Activated T-cell treated with anti-CD3 and anti-CD28 coated beads, Interleukin-2, amount 50 U/mL, for 1 hour (primary cell): Measurements from ENCODE around the gene MICAL3.
"Not testable (repeated sequence)": the region's sequence is repeated elsewhere in the genome, so short reads cannot be mapped to it uniquely, and the experiment has no call there.

Experiments
- DNase-seq: peaks from one replicate; pipeline ENCODE4 v3.0.0-alpha.2; 2020

MICAL3 gene

DNA sequence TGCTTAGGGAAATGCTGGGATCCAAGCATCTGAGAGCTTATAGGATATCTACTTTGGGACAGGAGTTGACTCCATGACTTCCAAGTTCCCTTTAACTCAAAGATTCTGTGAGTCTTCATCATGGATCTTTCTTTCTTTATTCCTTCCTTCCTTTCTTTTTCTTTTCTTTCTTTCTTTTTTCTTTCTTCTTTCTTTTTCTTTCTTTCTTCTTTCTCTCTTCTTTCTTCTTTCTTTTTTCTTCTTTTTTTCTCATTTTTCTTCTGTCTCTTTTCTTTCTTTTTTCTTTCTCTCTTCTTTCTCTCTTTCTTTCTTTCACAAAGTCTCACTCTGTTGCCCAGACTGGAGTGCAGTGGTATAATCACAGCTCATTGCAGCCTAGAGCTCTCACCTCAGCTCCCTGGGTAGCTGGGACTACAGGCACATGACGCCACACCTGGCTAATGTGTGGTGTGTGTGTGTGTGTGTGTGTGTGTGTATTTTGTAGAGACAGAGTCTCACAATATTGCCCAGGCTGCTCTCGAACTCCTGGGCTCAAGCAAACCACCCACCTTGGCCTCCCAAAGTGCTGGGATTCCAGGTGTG lies 5.4 kb upstream of the MICAL3 start:
- DNase-seq = no peak

- no peak for DNase-seq
Measured at GRCh38 chr22:18028817-18029527, 4.6 kb upstream of the MICAL3 start.

GRCh38 chr22:18025898-18026297 lies 1.5 kb upstream of the MICAL3 start:
- DNase-seq = not testable (repeated sequence)

DNA sequence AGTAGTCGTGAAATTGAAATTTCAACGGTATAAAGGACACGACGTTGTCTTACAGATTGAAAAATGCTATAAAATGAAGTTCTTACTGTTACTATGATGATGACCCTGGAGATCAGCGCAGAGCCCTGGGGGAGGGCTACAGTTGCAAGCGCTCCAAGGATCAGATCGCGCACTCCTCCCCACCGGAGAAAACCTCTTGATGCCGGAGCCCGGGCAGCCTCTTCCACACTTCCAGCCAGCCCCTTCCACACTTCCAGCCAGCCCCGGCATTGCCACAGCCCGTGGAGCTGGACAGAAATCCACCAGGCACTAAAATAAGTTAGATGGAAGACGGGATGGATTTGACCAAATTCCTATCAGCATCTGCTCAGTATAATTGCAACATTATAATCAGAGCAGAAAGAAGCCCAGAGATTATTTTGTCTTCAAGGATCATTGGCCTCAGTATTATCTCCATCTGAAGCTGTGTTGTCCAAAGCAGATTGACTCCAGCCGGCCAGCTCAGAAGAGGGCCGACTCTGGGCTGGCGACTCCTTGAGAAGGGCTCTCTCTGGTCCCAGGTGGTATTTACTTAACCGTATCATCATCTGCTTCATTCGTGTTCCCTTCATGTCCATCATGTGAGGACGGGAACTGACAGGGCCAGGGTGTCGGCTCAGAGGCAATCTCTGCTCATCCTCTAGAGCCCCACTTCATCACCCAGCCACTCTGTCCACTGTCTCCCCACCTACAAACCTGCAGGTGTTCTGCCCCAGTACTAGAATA lies 777 bp upstream of the MICAL3 start:
- DNase-seq = no peak

GRCh38 chr22:18023509-18024275 lies 669 bp downstream of the MICAL3 start:
- DNase-seq = peak; percentile 41

GRCh38 chr22:18022876-18023275 lies 1.5 kb downstream of the MICAL3 start:
- DNase-seq = no peak

DNA sequence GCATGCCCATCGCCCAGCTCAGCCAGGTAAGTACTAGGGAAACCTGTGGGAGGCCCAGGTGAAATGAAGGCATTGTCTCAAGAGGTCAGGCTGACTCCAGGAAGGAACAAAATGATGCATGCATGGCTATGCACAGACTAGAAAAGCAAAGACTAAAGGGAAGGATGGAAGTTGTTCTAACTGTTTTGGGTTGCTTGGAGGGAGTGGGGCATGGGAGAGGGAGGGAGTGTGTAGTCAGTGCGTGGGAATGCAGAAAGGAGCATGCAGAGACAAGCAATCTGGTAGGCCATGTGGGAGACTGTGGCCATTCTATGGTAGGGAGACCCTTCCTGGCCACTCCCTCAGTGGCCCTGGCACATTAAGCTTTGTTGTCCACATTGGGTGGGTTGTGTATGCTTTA lies 2.9 kb downstream of the MICAL3 start:
- no peak for DNase-seq

DNA sequence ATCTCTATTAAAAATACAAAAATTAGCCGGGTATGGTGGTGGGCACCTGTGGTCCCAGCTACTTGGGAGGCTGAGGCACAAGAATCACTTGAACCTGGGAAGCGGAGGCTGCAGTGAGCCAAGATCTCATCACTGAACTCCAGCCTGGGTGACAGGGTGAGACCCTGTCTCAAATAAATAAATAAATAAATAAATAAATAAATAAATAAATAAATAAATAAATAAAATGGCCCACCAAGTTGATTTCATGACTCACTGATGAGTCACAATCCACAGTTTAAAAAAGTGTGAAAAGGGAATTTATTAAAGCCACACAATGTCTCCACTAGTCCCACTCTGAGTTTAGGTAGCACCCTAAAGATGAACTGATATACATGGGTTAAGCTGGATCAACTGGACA lies 3.6 kb downstream of the MICAL3 start:
- not testable (repeated sequence) for DNase-seq

DNA sequence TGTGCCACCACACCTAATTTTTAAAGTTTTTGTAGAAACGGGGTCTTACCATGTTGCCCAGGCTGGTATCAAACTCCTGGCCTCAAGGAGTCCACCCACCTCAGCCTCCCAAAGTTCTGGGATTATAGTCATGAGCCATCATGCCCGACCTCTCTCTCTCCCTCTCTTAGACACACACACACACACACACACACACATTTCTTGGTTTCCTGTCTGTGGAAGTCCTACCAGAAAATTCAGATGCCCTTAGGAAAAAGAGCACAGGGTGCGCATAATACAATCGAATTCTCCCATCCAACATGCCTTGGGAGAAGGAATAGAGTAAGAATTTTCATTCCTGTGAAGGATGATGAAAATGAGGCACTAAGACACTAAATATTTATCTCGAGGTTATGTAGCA lies 10.4 kb downstream of the MICAL3 start:
- DNase-seq = no peak

DNA sequence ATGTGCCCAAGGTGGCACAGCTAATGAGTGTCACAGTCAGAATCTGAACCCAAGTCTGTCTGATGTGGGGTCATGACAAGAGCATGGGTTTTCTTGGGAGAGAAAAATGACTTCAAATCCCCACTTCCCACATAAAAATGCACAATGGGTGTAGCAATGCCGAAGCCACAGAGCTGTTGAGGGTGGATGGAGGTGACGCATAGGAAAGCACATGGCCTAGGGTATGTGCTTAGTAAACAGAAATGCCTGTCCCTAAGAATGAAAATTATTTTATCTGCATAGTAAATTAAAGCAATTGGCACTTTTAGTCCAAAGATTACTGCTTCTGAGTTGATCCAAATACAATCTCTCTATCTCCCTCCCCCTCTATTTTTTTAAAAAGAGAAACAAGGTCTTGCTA lies 10.9 kb downstream of the MICAL3 start:
- no peak for DNase-seq

DNA sequence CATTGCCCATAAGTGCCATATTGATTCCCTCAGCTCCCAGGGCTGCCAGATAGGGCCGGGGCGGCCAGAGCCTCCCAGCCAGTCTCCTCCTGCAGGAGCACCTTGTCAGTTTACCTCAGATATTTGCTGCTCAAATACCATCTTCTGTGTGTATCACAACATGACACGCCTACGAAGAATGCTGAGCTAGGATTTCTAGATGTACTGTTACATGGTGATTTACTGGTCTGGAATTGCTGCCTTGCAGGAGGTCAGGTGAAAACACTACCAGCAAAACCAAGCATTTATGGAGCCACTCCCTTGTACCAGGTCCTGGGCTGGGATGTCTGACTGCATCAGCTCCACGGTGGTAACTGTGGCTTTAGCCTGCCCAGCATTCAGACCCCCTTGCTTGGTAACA lies 11.8 kb downstream of the MICAL3 start:
- no peak for DNase-seq

GRCh38 chr22:18010266-18010665 lies 14.1 kb downstream of the MICAL3 start:
- DNase-seq = no peak

- no peak for DNase-seq
Measured at GRCh38 chr22:18008136-18008535, 16.2 kb downstream of the MICAL3 start.

GRCh38 chr22:18005201-18005926 lies 19.0 kb downstream of the MICAL3 start:
- DNase-seq = no peak

GRCh38 chr22:18001894-18002315 lies 22.5 kb downstream of the MICAL3 start:
- not testable (repeated sequence) for DNase-seq

DNA sequence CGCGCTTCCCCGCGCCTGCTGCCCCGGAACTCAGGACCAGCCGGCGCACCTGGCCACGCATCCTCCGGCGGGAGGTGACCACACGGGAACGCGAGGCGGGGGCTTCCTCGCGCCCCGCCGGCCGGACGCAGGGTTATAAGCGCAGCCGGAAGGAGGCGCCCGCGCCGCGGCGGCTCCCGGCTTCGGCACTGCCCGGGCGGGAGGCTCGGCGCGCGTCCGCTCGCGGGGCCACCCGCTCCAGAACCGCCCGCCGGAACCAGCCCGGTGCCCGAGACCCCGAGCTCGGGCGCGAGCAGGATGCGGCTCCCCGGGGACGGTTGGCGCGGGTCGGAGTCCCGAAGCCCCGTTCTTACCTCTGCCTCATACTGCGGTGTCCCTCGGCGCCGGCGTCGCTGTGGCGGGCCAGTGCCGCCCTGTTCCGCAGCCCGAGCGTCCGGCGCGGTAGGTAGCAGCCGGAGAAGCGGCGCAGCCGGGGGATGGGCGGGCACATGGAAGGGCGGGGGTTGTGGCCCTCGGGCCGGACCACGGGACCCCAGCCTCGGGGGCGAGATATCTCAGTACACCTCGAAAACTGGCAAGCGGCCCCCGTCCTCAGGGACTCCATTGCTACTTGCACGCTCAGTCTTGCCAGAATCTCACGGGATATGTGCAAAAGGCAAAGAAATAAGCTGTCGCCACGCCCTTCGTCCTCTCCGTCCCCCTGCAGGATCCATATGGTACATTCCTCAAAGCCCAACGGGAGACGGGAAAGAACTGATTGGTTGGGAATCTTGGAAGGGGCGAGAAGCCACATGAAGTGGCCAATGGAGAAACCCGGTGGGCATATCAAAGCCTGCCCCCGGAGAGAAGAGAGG lies 23.1 kb downstream of the MICAL3 start:
- peak; percentile 68 for DNase-seq

DNA sequence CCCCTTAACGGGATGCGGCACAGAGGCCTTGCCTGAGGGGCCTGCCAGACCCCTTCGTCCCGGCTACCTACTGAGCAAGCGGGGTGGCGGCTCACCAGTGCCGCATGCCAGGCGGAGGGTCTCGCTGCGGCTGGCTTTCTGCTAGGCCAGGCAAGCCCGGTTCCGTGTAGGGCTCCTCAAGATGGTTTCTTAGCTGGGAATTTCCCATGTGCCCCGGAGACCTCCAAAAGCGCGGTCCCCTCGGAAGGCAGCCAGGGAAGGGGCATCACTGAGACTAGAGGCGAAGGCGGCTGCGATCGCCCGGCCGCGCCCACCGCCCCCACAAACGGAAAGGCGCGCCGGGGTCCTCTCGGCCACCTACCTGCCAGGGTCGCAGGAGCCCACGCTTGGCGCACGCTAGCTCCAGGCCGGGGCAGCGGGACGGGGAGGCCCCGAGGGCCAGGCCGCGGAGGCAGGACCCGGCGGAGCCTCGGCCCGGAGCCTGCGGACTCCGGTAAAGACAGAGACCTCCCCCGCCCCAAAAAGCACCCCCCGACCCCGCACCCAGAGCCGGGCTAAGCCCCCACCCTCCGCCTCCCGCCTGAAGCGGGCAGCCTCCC lies 23.8 kb downstream of the MICAL3 start:
- DNase-seq = peak; percentile 43

GRCh38 chr22:17999851-18000250 lies 24.5 kb downstream of the MICAL3 start:
- no peak for DNase-seq

DNA sequence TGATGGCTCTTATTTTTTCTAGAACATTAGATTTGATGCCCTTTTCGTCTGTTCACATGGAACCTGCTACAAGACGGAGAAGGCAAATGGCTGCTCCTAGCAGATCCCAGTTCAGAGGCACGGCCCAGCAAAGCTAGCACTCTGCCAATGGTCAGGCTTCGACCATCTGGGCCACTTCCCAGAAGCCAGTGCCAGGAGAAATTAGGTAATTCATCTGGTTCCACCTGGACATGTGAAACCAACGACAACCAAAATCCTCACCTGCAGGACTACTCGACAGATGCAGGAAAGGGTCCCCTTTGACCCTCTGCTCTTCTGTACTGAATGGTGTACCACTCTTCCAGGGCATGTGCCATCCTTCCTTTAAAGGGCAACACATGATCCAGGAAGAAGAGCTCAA lies 25.4 kb downstream of the MICAL3 start:
- DNase-seq = no peak

DNA sequence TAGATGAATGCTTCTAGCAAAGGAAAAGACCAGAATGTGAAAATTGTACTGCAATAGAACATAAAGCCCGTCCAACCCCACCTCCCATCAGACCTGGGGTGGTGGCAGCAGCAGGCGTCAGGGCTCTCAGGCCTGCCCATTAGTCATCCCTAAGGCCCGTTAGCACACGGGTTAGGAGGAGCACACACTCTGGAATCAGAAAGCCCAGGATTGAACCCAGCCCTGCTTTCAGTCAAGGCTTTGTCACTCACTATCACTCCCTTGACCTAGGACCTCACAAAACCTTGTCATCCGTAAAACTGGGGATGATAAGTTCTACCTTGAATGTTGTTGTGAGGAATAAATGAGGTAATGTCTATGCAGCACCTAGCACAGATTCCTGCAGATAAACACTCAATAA lies 26.9 kb downstream of the MICAL3 start:
- no peak for DNase-seq

GRCh38 chr22:17995256-17995655 lies 29.1 kb downstream of the MICAL3 start:
- DNase-seq = not testable (repeated sequence)
